Stimulated activated CD4-positive, alpha-beta T cell treated with anti-CD3 and anti-CD28 coated beads, Interleukin-4, amount 100 ng/mL, for 4 hours (primary cell): ENCODE results near the gene POLDIP3.
"Not testable (repeated sequence)": the region's sequence is repeated elsewhere in the genome, so short reads cannot be mapped to it uniquely, and the experiment has no call there.

ENCODE experiments used
- DNase-seq, 2 experiments: peaks; one replicate each; pipeline ENCODE4 v3.0.0-alpha.2; 2020

POLDIP3 gene

GRCh38 chr22:42552294-42552647 is 62.4 kb downstream of the POLDIP3 start:
- not testable (repeated sequence) for DNase-seq

- DNase-seq = no peak
Observed at GRCh38 chr22:42549331-42550060, 65.2 kb downstream of the POLDIP3 start.

- DNase-seq = no peak
Observed at GRCh38 chr22:42548597-42549330, 65.9 kb downstream of the POLDIP3 start.

GRCh38 chr22:42548126-42548525 is 66.6 kb downstream of the POLDIP3 start:
- not testable (repeated sequence) for DNase-seq

- no peak for DNase-seq
Observed at GRCh38 chr22:42547562-42547961, 67.1 kb downstream of the POLDIP3 start.

- no peak for DNase-seq
Observed at GRCh38 chr22:42544686-42545085, 70.0 kb downstream of the POLDIP3 start.

- DNase-seq = not testable (repeated sequence)
Observed at GRCh38 chr22:42539236-42539771, 75.4 kb downstream of the POLDIP3 start.

GRCh38 chr22:42537199-42537831 is 77.4 kb downstream of the POLDIP3 start:
- DNase-seq = not testable (repeated sequence)

- DNase-seq = not testable (repeated sequence)
Observed at GRCh38 chr22:42536634-42537033, 78.0 kb downstream of the POLDIP3 start.

GRCh38 chr22:42536166-42536565 is 78.5 kb downstream of the POLDIP3 start:
- no peak for DNase-seq

GRCh38 chr22:42535082-42535731 is 79.5 kb downstream of the POLDIP3 start:
- DNase-seq = not testable (repeated sequence)
